Keratinocyte (primary cell): Measurements from ENCODE around the gene C20orf173.

Experiments used
- EZH2 ChIP-seq: IDR thresholded peaks from one replicate; pipeline ENCODE4 v1.6.1; 2012; ENCODE audit warnings: inconsistent platforms, mild to moderate bottlenecking, low read length, moderate library complexity
- TF ChIP-seq, protein P1 (sequence below), 3 experiments: IDR thresholded peaks in 1 of 3; conservative IDR thresholded peaks in 1 of 3; optimal IDR thresholded peaks in 1 of 3; 2 replicates in 2 of 3; 3 replicates in 1 of 3; pipeline versions ENCODE3 to v1.5.1; 2011; ENCODE audit warnings: low read length in 3 of 3, mild to moderate bottlenecking in 3 of 3, moderate library complexity in 2 of 3, control low read depth in 1 of 3, inconsistent platforms in 1 of 3; ENCODE audit not compliant: insufficient read depth in 2 of 3; ENCODE audit errors: extremely low read depth in 1 of 3

DNA sequence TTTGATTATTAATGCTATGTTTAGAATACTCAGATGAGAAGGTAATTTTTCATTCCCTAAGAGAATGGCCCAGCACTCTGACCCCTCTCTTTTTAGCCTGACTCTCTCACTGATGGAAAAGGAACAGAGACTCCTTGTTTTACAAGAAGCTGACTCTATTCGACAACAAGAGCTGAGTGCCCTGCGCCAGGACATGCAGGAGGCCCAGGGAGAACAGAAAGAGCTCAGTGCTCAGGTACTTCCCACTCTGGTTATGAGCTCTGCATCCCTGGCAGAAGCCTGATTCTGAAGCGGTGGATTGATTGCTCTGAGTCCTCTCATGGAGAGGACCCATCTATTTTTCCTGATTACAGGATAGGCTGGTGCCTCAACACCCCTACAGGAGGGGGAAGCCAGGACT lies 33.0 kb downstream of the C20orf173 start:
- TF ChIP-seq, protein P1, sequence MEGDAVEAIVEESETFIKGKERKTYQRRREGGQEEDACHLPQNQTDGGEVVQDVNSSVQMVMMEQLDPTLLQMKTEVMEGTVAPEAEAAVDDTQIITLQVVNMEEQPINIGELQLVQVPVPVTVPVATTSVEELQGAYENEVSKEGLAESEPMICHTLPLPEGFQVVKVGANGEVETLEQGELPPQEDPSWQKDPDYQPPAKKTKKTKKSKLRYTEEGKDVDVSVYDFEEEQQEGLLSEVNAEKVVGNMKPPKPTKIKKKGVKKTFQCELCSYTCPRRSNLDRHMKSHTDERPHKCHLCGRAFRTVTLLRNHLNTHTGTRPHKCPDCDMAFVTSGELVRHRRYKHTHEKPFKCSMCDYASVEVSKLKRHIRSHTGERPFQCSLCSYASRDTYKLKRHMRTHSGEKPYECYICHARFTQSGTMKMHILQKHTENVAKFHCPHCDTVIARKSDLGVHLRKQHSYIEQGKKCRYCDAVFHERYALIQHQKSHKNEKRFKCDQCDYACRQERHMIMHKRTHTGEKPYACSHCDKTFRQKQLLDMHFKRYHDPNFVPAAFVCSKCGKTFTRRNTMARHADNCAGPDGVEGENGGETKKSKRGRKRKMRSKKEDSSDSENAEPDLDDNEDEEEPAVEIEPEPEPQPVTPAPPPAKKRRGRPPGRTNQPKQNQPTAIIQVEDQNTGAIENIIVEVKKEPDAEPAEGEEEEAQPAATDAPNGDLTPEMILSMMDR (optimal IDR thresholded peaks at IDR 0.05 in 1 of 3, IDR thresholded peaks at IDR 0.05 in 1 of 3, conservative IDR thresholded peaks at IDR 0.05 in 1 of 3; ENCODE audit: extremely low read depth in 1 of 3, insufficient read depth in 2 of 3, low read length in 3 of 3), result no peak
- no peak for TF ChIP-seq EZH2
